Adrenal gland (tissue), 12 donors: ENCODE results near the gene ABI3BP. TPM values are rescaled to one million over a fixed set of nuclear protein-coding genes. Genes with fewer than 3 reads are reported as not detected.
A peak's percentile ranks its signal among the peaks of the same experiment; 100 is the strongest.

ENCODE experiments used
- DNase-seq, 7 donors: peaks; one replicate each; pipeline ENCODE4 v3.0.0-alpha.2; 2019 to 2020
- H3K27ac ChIP-seq, 5 donors: fragments of 200-600 bp; sonication (generic) in 4 of 5; 1 replicate in 3 of 5; 2 replicates in 2 of 5; pipeline versions ENCODE4 v1.5.1 to v1.8.0; 2016 to 2020; ENCODE audit warnings: mild to moderate bottlenecking in 1 of 5
- H3K27me3 ChIP-seq: fragments of 200-600 bp; 2 replicates; pipeline ENCODE4 v1.8.0; 2021
- H3K36me3 ChIP-seq, 2 donors: fragments of 200-600 bp; replicated peaks in 1 of 2; 1 replicate in 1 of 2; 2 replicates in 1 of 2; pipeline versions ENCODE4 v1.5.1 to v1.8.0; 2018 to 2022
- H3K4me1 ChIP-seq, 2 donors: fragments of 200-600 bp; replicated peaks in 1 of 2; 1 replicate in 1 of 2; 2 replicates in 1 of 2; pipeline versions ENCODE4 v1.5.1 to v1.8.0; 2018 to 2021
- H3K4me3 ChIP-seq, 4 donors: fragments of 200-600 bp; sonication (generic) in 3 of 4; one replicate each; pipeline ENCODE4 v1.5.1; 2016 to 2018
- H3K9me3 ChIP-seq, 3 donors: fragments of 200-600 bp; sonication (generic) in 1 of 3; replicated peaks in 1 of 3; 1 replicate in 2 of 3; 2 replicates in 1 of 3; pipeline versions ENCODE4 v1.5.1 to v1.8.0; 2016 to 2021
- CTCF ChIP-seq, 6 experiments: fragments of 450-650 bp in 4 of 6; fragments of 200-600 bp in 2 of 6; sonication (generic) in 1 of 6; IDR thresholded peaks; 1 replicate in 5 of 6; 2 replicates in 1 of 6; pipeline versions ENCODE4 v1.5.1 to v1.8.0; 2016 to 2021; ENCODE audit warnings: antibody characterized with exemption in 6 of 6, mild to moderate bottlenecking in 2 of 6, moderate library complexity in 1 of 6
- POLR2A ChIP-seq, 2 donors: fragments of 450-650 bp; IDR thresholded peaks; one replicate each; pipeline ENCODE4 v1.6.1; 2017; ENCODE audit warnings: antibody characterized with exemption in 2 of 2, mild to moderate bottlenecking in 2 of 2, moderate library complexity in 1 of 2
- WGBS, 4 donors: extraction: QIAGEN DNeasy Blood & Tissue Kit in 2 of 4; methylation state at CpG; one replicate each; pipeline versions ENCODE4 v1.1.5 to v1.1.7; 2013 to 2017; 5-methylcytosine and 5-hydroxymethylcytosine counted together
- intact Hi-C, 2 donors: fragments of 100-400 bp; cut with DNase I; formaldehyde crosslinking; loops; one replicate each; pipeline versions ENCODE4 v1.14.1 to v1.15.0; 2022 to 2023
- polyA plus RNA-seq, 3 donors: library from polyadenylated mRNA; stranded (reverse); fragments of 200-250 nt in 2 of 3; fragments of 350-450 nt in 1 of 3; fragmentation: Illumina TruSeq in 1 of 3; extraction: RNeasy Lipid Tissue Mini Kit (QIAGEN cat#74804) in 1 of 3; gene quantifications; one replicate each; pipeline ENCODE4 v1.2.3, GENCODE V29; 2013 to 2014
- total RNA-seq, 9 donors: library from RNA; depleted of rRNA in 4 of 9; stranded (reverse); fragments of >200 nt in 4 of 9; fragments of 120-200 nt in 1 of 9; fragmentation: NEBNext Ultra II Directional in 1 of 9; extraction: Animal tissue kit (Norgen Biotek cat#: 25700) in 1 of 9; gene quantifications; one replicate each; pipeline versions ENCODE4 v1.1.0 to v1.2.4, GENCODE V29; 2013 to 2023
- donor health status: healthy with polysubstance abuse.
- donor health status: Bipolar disorder and iron deficiency.
- donor health status: DM: yes; HTN: yes; CAD: no.
- donor health status: DM: no; HTN: no; CAD: no.
- donor health status: DM: no; HTN: no; CAD: no.
- donor health status: DM: yes; HTN: yes; CAD: no.

The ABI3BP gene
- total and polyA plus RNA-seq, 12 donors = 3.4 to 50.3 (median 18.7) TPM

DNA sequence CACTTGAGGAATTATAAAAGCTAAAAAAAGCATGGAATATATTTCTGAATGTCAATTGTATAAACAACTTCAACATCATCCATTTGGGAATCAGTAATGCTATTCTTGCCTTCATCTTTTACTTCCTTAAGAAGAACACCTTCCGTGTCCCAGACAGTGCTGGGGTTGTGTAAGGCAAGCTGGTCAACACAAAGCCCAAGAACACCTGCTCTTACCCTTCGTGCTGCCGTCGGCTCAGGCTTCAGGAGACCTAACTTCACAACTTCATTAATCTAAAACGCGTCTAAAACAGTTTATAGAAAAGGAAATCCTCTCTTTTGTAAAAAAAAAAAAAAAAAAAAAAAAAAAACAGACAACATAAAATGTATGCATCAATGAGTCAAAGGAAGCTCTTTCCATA is 81.3 kb downstream of the ABI3BP start:
- 69 to 87% (median 83%) methylated on average over 6 of the region's 6 CpGs for WGBS, 4 donors
- TF ChIP-seq POLR2A (IDR thresholded peaks at IDR 0.05) = no peak
- no peak for TF ChIP-seq CTCF (IDR thresholded peaks at IDR 0.05)

DNA sequence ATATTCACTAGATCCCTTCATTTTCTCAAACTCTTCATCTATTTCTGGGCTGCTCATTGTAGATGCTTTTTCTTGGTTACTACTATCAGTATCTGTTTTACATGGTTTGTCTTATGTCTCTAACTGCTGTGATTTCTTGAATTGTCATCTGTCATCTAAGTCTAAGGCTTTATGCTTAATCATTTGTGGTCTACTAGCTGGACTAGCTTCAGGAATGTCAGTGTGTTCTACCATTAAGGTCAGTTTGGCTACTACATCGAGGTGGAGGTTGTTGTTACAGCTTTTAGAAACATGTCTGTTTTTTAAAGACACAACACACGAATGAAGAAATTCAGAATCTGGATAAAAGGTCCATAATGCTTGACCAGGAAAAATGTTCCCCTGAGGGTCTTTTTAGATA is 82.2 kb downstream of the ABI3BP start:
- Histone ChIP-seq H3K27ac (no peak overlapping the region), H3K4me3 (no peak overlapping the region), H3K4me1 (no peaks in the 10 kb centered on the region), H3K36me3 (no peaks in the 10 kb centered on the region), H3K9me3 (no peaks in the 10 kb centered on the region), H3K27me3 (no peaks in the 10 kb centered on the region)
- no peak for DNase-seq
- intact Hi-C loops = no loop called here
- 60 to 76% (median 67%) methylated on average over 2 of the region's 2 CpGs for WGBS, 4 donors
- TF ChIP-seq CTCF (IDR thresholded peaks at IDR 0.05) (no peak), POLR2A (IDR thresholded peaks at IDR 0.05) (no peak)

More for the DNA sequence above, 81.3 kb downstream of the ABI3BP start:
- no peak overlapping the region for H3K27ac ChIP-seq
- H3K27me3 ChIP-seq = no peaks in the 10 kb centered on the region
- H3K9me3 ChIP-seq = no peaks in the 10 kb centered on the region
- no peak overlapping the region for H3K4me3 ChIP-seq
- no peaks in the 10 kb centered on the region for H3K4me1 ChIP-seq
- intact Hi-C loops = no loop called here
- no peaks in the 10 kb centered on the region for H3K36me3 ChIP-seq
- DNase-seq = no peak

- peaks cover 0 to 3% of the 10 kb centered on the region in 2 donors for H3K4me1 ChIP-seq
- no peak for TF ChIP-seq CTCF (IDR thresholded peaks at IDR 0.05)
- TF ChIP-seq POLR2A (IDR thresholded peaks at IDR 0.05) = no peak
- H3K27me3 ChIP-seq = no peaks in the 10 kb centered on the region
- intact Hi-C loops = no loop called here
- DNase-seq = no peak
- no peaks in the 10 kb centered on the region for H3K9me3 ChIP-seq
- no peak overlapping the region for H3K4me3 ChIP-seq
- no peaks in the 10 kb centered on the region for H3K36me3 ChIP-seq
- WGBS, 4 donors = 79 to 87% (median 81%) methylated on average over 5 of the region's 5 CpGs
- H3K27ac ChIP-seq = no peak overlapping the region
Observed at GRCh38 chr3:100902572-100902971, 90.6 kb downstream of the ABI3BP start.

DNA sequence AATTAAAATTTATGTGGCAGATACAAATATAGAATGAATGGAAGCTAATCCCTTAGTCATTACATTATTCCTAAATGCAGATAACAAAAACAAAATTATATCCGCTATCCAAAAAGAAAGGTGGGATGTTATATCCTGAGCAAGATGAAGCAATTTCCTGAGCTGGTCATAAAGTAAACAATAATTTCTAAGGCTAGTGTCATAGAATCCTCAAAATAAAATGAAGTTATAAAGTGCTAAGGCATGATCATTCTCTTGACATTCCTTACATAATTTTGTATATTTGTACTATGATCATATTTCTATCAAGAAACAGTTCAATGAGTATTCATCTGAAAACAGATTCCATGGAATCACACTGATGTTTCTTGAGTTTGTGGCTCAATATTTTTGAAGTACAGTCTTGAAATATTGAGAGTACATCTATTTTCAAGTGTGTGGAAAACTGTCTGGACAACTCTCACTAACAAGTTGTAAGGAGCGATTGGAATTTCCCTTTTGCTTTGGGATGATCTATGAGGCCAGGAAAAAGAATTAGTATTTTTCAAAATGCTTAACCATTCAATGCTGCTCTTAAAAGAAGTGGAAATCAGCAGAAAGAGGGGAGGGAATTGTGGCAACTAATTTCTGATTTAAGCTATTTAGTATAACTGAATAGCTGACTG is 92.4 kb downstream of the ABI3BP start:
- H3K27ac ChIP-seq = no peak overlapping the region
- TF ChIP-seq POLR2A (IDR thresholded peaks at IDR 0.05) = no peak
- TF ChIP-seq CTCF (IDR thresholded peaks at IDR 0.05) = no peak
- H3K27me3 ChIP-seq = no peaks in the 10 kb centered on the region
- no peaks in the 10 kb centered on the region for H3K36me3 ChIP-seq
- intact Hi-C loops = no loop called here
- H3K4me1 ChIP-seq = peaks cover 0 to 3% of the 10 kb centered on the region in 2 donors
- H3K9me3 ChIP-seq = no peaks in the 10 kb centered on the region
- WGBS, 4 donors = 71 to 83% (median 78%) methylated on average over 2 of the region's 2 CpGs
- H3K4me3 ChIP-seq = peak overlapping the region in 1 of 4 donors; percentile 8
- DNase-seq = no peak
